HAP-1 (cell line): ENCODE results near the gene APBB1.

Experiments used
- DNase-seq, 2 experiments: peaks; one replicate each; pipeline ENCODE4 v3.0.0-alpha.2; 2016 to 2020; ENCODE audit warnings: low spot score in 2 of 2
- H3K27me3 ChIP-seq: fragments of 250-450 bp; sonication (Bioruptor Pico); 2 replicates; pipeline ENCODE4 v1.5.1; 2020; ENCODE audit warnings: low read depth, mild to moderate bottlenecking, moderate library complexity
- H3K36me3 ChIP-seq: fragments of 250-450 bp; sonication (Bioruptor Pico); replicated peaks from 2 replicates; pipeline ENCODE4 v1.5.1; 2020; ENCODE audit warnings: mild to moderate bottlenecking
- H3K4me1 ChIP-seq: fragments of 250-450 bp; sonication (Bioruptor Pico); 2 replicates; pipeline ENCODE4 v1.5.1; 2020; ENCODE audit warnings: mild to moderate bottlenecking
- H3K4me3 ChIP-seq: fragments of 250-450 bp; sonication (Bioruptor Pico); 2 replicates; pipeline ENCODE4 v1.5.1; 2020; ENCODE audit warnings: mild to moderate bottlenecking, moderate library complexity
- H3K9me3 ChIP-seq: fragments of 250-450 bp; sonication (Bioruptor Pico); 2 replicates; pipeline ENCODE4 v1.5.1; 2020; ENCODE audit warnings: mild to moderate bottlenecking, moderate library complexity
- in situ Hi-C: fragments of 300-500 bp; cut with MboI; formaldehyde crosslinking; loops from 3 replicates; pipeline ENCODE4 v1.14.3; 2020; ENCODE audit warnings: low sequenced_read_pairs, inconsistent platforms, mixed read lengths

Gene APBB1

GRCh38 chr11:6410695-6411430 is 8.0 kb downstream of the APBB1 start:
- no peak for DNase-seq
- in situ Hi-C loops, result no loop called here
- no peaks in the 10 kb centered on the region for H3K4me1 ChIP-seq
- H3K9me3 ChIP-seq, result no peaks in the 10 kb centered on the region; the same call in 1 of the 2 replicates
- peaks cover 13% of the 10 kb centered on the region for H3K36me3 ChIP-seq
- H3K4me3 ChIP-seq, result no peak overlapping the region
- no peaks in the 10 kb centered on the region for H3K27me3 ChIP-seq

GRCh38 chr11:6406370-6406769 is 12.5 kb downstream of the APBB1 start:
- peaks cover 13% of the 10 kb centered on the region for H3K36me3 ChIP-seq
- in situ Hi-C loops, result no loop called here
- no peak overlapping the region for H3K4me3 ChIP-seq
- H3K27me3 ChIP-seq, result no peaks in the 10 kb centered on the region
- no peaks in the 10 kb centered on the region for H3K4me1 ChIP-seq
- no peaks in the 10 kb centered on the region for H3K9me3 ChIP-seq
- no peak for DNase-seq

- no peaks in the 10 kb centered on the region for H3K4me1 ChIP-seq
- H3K4me3 ChIP-seq, result no peak overlapping the region
- DNase-seq, result no peak
- peaks cover 14% of the 10 kb centered on the region for H3K36me3 ChIP-seq
- H3K9me3 ChIP-seq, result no peaks in the 10 kb centered on the region
- no peaks in the 10 kb centered on the region for H3K27me3 ChIP-seq
- in situ Hi-C loops, result no loop called here
Measured at GRCh38 chr11:6405846-6406245, 13.0 kb downstream of the APBB1 start.

- no peaks in the 10 kb centered on the region for H3K27me3 ChIP-seq
- no peaks in the 10 kb centered on the region for H3K9me3 ChIP-seq
- peaks cover 8% of the 10 kb centered on the region for H3K36me3 ChIP-seq
- in situ Hi-C loops, result no loop called here
- H3K4me1 ChIP-seq, result no peaks in the 10 kb centered on the region
- H3K4me3 ChIP-seq, result no peak overlapping the region
- no peak for DNase-seq
Measured at GRCh38 chr11:6405052-6405667, 13.7 kb downstream of the APBB1 start.

GRCh38 chr11:6404342-6405051 is 14.4 kb downstream of the APBB1 start:
- Histone ChIP-seq H3K4me1 (no peaks in the 10 kb centered on the region), H3K9me3 (no peaks in the 10 kb centered on the region), H3K36me3 (peaks cover 6% of the 10 kb centered on the region), H3K4me3 (no peak overlapping the region), H3K27me3 (no peaks in the 10 kb centered on the region)
- in situ Hi-C loops, result no loop called here
- no peak for DNase-seq

GRCh38 chr11:6403539-6403938 is 15.4 kb downstream of the APBB1 start:
- Histone ChIP-seq H3K27me3 (no peaks in the 10 kb centered on the region), H3K4me1 (no peaks in the 10 kb centered on the region), H3K4me3 (no peak overlapping the region), H3K9me3 (no peaks in the 10 kb centered on the region), H3K36me3 (peaks cover 3% of the 10 kb centered on the region; the same call in 1 of the 2 replicates)
- DNase-seq, result no peak
- in situ Hi-C loops, result no loop called here

- no peak overlapping the region for H3K4me3 ChIP-seq
- in situ Hi-C loops, result no loop called here
- H3K9me3 ChIP-seq, result no peaks in the 10 kb centered on the region
- no peaks in the 10 kb centered on the region for H3K27me3 ChIP-seq
- DNase-seq, result no peak
- H3K4me1 ChIP-seq, result no peaks in the 10 kb centered on the region
- peaks cover 3% of the 10 kb centered on the region for H3K36me3 ChIP-seq
Measured at GRCh38 chr11:6402561-6402981, 16.3 kb downstream of the APBB1 start.

- no peaks in the 10 kb centered on the region for H3K9me3 ChIP-seq
- no peak overlapping the region for H3K4me3 ChIP-seq
- in situ Hi-C loops, result no loop called here
- DNase-seq, result no peak
- H3K27me3 ChIP-seq, result no peaks in the 10 kb centered on the region
- H3K4me1 ChIP-seq, result no peaks in the 10 kb centered on the region
- H3K36me3 ChIP-seq, result peaks cover 3% of the 10 kb centered on the region
Measured at GRCh38 chr11:6402061-6402470, 16.8 kb downstream of the APBB1 start.

GRCh38 chr11:6401464-6401863 is 17.4 kb downstream of the APBB1 start:
- Histone ChIP-seq H3K4me3 (no peak overlapping the region), H3K36me3 (peaks cover 3% of the 10 kb centered on the region), H3K9me3 (no peaks in the 10 kb centered on the region), H3K27me3 (no peaks in the 10 kb centered on the region), H3K4me1 (no peaks in the 10 kb centered on the region)
- in situ Hi-C loops, result no loop called here
- DNase-seq, result no peak

- no peak overlapping the region for H3K4me3 ChIP-seq
- no peak for DNase-seq
- no peaks in the 10 kb centered on the region for H3K27me3 ChIP-seq
- no peaks in the 10 kb centered on the region for H3K4me1 ChIP-seq
- in situ Hi-C loops, result no loop called here
- H3K9me3 ChIP-seq, result no peaks in the 10 kb centered on the region
- H3K36me3 ChIP-seq, result peaks cover 3% of the 10 kb centered on the region
Measured at GRCh38 chr11:6400431-6401345, 18.2 kb downstream of the APBB1 start.

GRCh38 chr11:6397636-6398035 is 21.3 kb downstream of the APBB1 start:
- Histone ChIP-seq H3K4me1 (no peaks in the 10 kb centered on the region), H3K27me3 (no peaks in the 10 kb centered on the region), H3K9me3 (no peaks in the 10 kb centered on the region), H3K36me3 (peaks cover 3% of the 10 kb centered on the region), H3K4me3 (no peak overlapping the region)
- in situ Hi-C loops, result no loop called here
- DNase-seq, result no peak

- H3K36me3 ChIP-seq, result peaks cover 3% of the 10 kb centered on the region
- no peak for DNase-seq
- in situ Hi-C loops, result no loop called here
- H3K9me3 ChIP-seq, result no peaks in the 10 kb centered on the region
- H3K4me1 ChIP-seq, result no peaks in the 10 kb centered on the region
- no peaks in the 10 kb centered on the region for H3K27me3 ChIP-seq
- no peak overlapping the region for H3K4me3 ChIP-seq
Measured at GRCh38 chr11:6397156-6397555, 21.7 kb downstream of the APBB1 start.

- Histone ChIP-seq H3K4me3 (no peak overlapping the region), H3K27me3 (no peaks in the 10 kb centered on the region), H3K9me3 (no peaks in the 10 kb centered on the region), H3K36me3 (no peaks in the 10 kb centered on the region; the same call in none of the 2 replicates), H3K4me1 (no peaks in the 10 kb centered on the region; the same call in 1 of the 2 replicates)
- no peak for DNase-seq
- in situ Hi-C loops, result no loop called here
Measured at GRCh38 chr11:6395470-6396060, 23.3 kb downstream of the APBB1 start.
